IMR-90 (cell line): ENCODE results near the gene THBS1. TPM values are rescaled to one million over a fixed set of nuclear protein-coding genes. Genes with fewer than 3 reads are reported as not detected.

ENCODE experiments used
- ATAC-seq: fragments of 200-7000 bp; cut with Tn5 transposase; 2 replicates; pipeline ENCODE4 v1.9.1; 2020; ENCODE audit warnings: low read depth, mild to moderate bottlenecking, moderate library complexity
- BruUV-seq: library from RNA; stranded (reverse); fragments of 400-500 nt; replicated peaks from 2 replicates; lab custom pipeline; 2021; lab: Mats Ljungman, UMichigan
- CTCF ChIA-PET: fragments of 300-600 bp; formaldehyde crosslinking; extraction: SDS; loops from one replicate; lab custom pipeline; 2021; ENCODE audit warnings: antibody characterized with exemption; lab: Yijun Ruan, JAX
- POLR2A ChIA-PET: fragments of 300-600 bp; sonication (Branson Sonifier 250); formaldehyde crosslinking; loops from one replicate; lab custom pipeline; 2022; ENCODE audit warnings: antibody characterized with exemption; ENCODE audit not compliant: unreplicated experiment; lab: Charles Lee
- DNase-seq: peaks from one replicate; pipeline ENCODE4 v3.0.0; 2013
- H2AFZ ChIP-seq: replicated peaks from 2 replicates; pipeline ENCODE3; 2013; ENCODE audit warnings: low read length, mild to moderate bottlenecking; ENCODE audit not compliant: poor library complexity
- H2AK5ac ChIP-seq: 2 replicates; pipeline ENCODE4 v1.6.1; 2013; ENCODE audit warnings: low read depth, low read length, inconsistent platforms
- H2AK9ac ChIP-seq: replicated peaks from 2 replicates; pipeline ENCODE3; 2013; ENCODE audit warnings: mild to moderate bottlenecking, low read depth, low read length, moderate library complexity; ENCODE audit not compliant: poor library complexity
- H2BK120ac ChIP-seq: 2 replicates; pipeline ENCODE4 v1.6.1; 2013; ENCODE audit warnings: low read depth, low read length, inconsistent platforms
- H2BK15ac ChIP-seq: 3 replicates; pipeline ENCODE4 v1.6.1; 2013; ENCODE audit warnings: low read depth, low read length, inconsistent platforms
- H2BK20ac ChIP-seq: 2 replicates; pipeline ENCODE4 v1.6.1; 2013; ENCODE audit warnings: low read depth, mild to moderate bottlenecking, inconsistent platforms, low read length, moderate library complexity
- H2BK5ac ChIP-seq: 2 replicates; pipeline ENCODE4 v1.6.1; 2013; ENCODE audit warnings: mild to moderate bottlenecking, low read depth, low read length, inconsistent platforms; ENCODE audit not compliant: poor library complexity, severe bottlenecking
- H3K14ac ChIP-seq: replicated peaks from 2 replicates; pipeline ENCODE4 v1.6.1; 2013; ENCODE audit warnings: low read depth, low read length, inconsistent platforms
- H3K18ac ChIP-seq: 2 replicates; pipeline ENCODE4 v1.6.1; 2013; ENCODE audit warnings: low read depth, low read length, control low read depth
- H3K23ac ChIP-seq: 2 replicates; pipeline ENCODE4 v1.6.1; 2013; ENCODE audit warnings: low read depth, low read length, inconsistent platforms
- H3K27ac ChIP-seq: 2 replicates; pipeline ENCODE4 v1.5.1; 2013; ENCODE audit warnings: mild to moderate bottlenecking, control low read depth, low read length; ENCODE audit not compliant: insufficient read depth
- H3K27me3 ChIP-seq: 2 replicates; pipeline ENCODE4 v1.6.1; 2013; ENCODE audit warnings: low read length; ENCODE audit not compliant: control insufficient read depth, insufficient read depth
- H3K36me3 ChIP-seq: 2 replicates; pipeline ENCODE4 v1.6.1; 2013; ENCODE audit warnings: low read length, mixed read lengths; ENCODE audit not compliant: control insufficient read depth, insufficient read depth
- H3K4ac ChIP-seq: 2 replicates; pipeline ENCODE4 v1.6.1; 2013; ENCODE audit warnings: low read depth, low read length, inconsistent platforms
- H3K4me1 ChIP-seq: 2 replicates; pipeline ENCODE4 v1.6.1; 2013; ENCODE audit warnings: low read length, mixed read lengths; ENCODE audit not compliant: control insufficient read depth, insufficient read depth
- H3K4me2 ChIP-seq: 2 replicates; pipeline ENCODE4 v1.6.1; 2013; ENCODE audit warnings: low read depth, mild to moderate bottlenecking, control low read depth, low read length, moderate library complexity
- H3K4me3 ChIP-seq: 2 replicates; pipeline ENCODE4 v1.5.1; 2013; ENCODE audit warnings: low read depth, mild to moderate bottlenecking, control low read depth, low read length, moderate library complexity; ENCODE audit not compliant: insufficient read depth
- H3K56ac ChIP-seq: 2 replicates; pipeline ENCODE4 v1.6.1; 2013; ENCODE audit warnings: low read length, inconsistent platforms; ENCODE audit not compliant: insufficient read depth; ENCODE audit errors: extremely low read depth
- H3K79me1 ChIP-seq, 2 experiments: 2 replicates each; pipeline ENCODE4 v1.6.1; 2013; ENCODE audit warnings: low read length in 2 of 2, inconsistent platforms in 1 of 2, low read depth in 1 of 2
- H3K9ac ChIP-seq: 2 replicates; pipeline ENCODE4 v1.6.1; 2013; ENCODE audit warnings: low read depth, low read length, control low read depth
- H3K9me1 ChIP-seq: 2 replicates; pipeline ENCODE4 v1.6.1; 2013; ENCODE audit warnings: low read length, inconsistent platforms; ENCODE audit not compliant: insufficient read depth
- H3K9me3 ChIP-seq: 2 replicates; pipeline ENCODE4 v1.6.1; 2013; ENCODE audit warnings: low read length; ENCODE audit not compliant: control insufficient read depth, insufficient read depth
- H4K20me1 ChIP-seq: 2 replicates; pipeline ENCODE4 v1.6.1; 2013; ENCODE audit warnings: low read length, inconsistent platforms; ENCODE audit not compliant: insufficient read depth
- H4K5ac ChIP-seq: 2 replicates; pipeline ENCODE4 v1.6.1; 2013; ENCODE audit warnings: mild to moderate bottlenecking, low read depth, low read length, control low read depth
- H4K8ac ChIP-seq, 2 experiments: 2 replicates each; pipeline ENCODE4 v1.6.1; 2013; ENCODE audit warnings: low read depth in 2 of 2, low read length in 2 of 2, control low read depth in 1 of 2, inconsistent platforms in 1 of 2
- H4K91ac ChIP-seq: 2 replicates; pipeline ENCODE4 v1.6.1; 2013; ENCODE audit warnings: low read depth, low read length, inconsistent platforms; ENCODE audit not compliant: insufficient read depth
- BHLHE40 ChIP-seq: fragments of 150-350 bp; IDR thresholded peaks from 2 replicates; pipeline ENCODE4 v1.6.1; 2016; ENCODE audit warnings: mild to moderate bottlenecking, low read depth, low read length
- CEBPB ChIP-seq: IDR thresholded peaks from 2 replicates; pipeline ENCODE4 v1.6.1; 2012; ENCODE audit warnings: low read depth, low read length, improper control_type of control experiment
- CHD1 ChIP-seq: IDR thresholded peaks from 2 replicates; pipeline ENCODE4 v1.6.1; 2012; ENCODE audit warnings: low read depth, low read length, improper control_type of control experiment
- CTCF ChIP-seq: conservative IDR thresholded peaks from 2 replicates; pipeline ENCODE4 v1.5.1; 2012; ENCODE audit warnings: mild to moderate bottlenecking, low read depth, low read length, improper control_type of control experiment
- ELK1 ChIP-seq: fragments of 150-350 bp; IDR thresholded peaks from 2 replicates; pipeline ENCODE4 v1.6.1; 2016; ENCODE audit warnings: low read depth, mild to moderate bottlenecking, low read length, moderate library complexity, borderline replicate concordance
- FOS ChIP-seq: fragments of 150-350 bp; IDR thresholded peaks from 2 replicates; pipeline ENCODE4 v1.6.1; 2016; ENCODE audit warnings: low read depth, low read length
- MAFK ChIP-seq: IDR thresholded peaks from 2 replicates; pipeline ENCODE4 v1.6.1; 2012; ENCODE audit warnings: low read depth, low read length, improper control_type of control experiment
- MAZ ChIP-seq: IDR thresholded peaks from 2 replicates; pipeline ENCODE4 v1.6.1; 2012; ENCODE audit warnings: low read depth, mild to moderate bottlenecking, low read length, improper control_type of control experiment, moderate library complexity, borderline replicate concordance
- MXI1 ChIP-seq: IDR thresholded peaks from 2 replicates; pipeline ENCODE4 v1.6.1; 2012; ENCODE audit warnings: low read depth, mild to moderate bottlenecking, low read length, moderate library complexity, borderline replicate concordance
- NFE2L2 ChIP-seq: fragments of 150-350 bp; IDR thresholded peaks from 2 replicates; pipeline ENCODE4 v1.6.1; 2016; ENCODE audit warnings: low read depth, mild to moderate bottlenecking, low read length
- POLR2A ChIP-seq: IDR thresholded peaks from 2 replicates; pipeline ENCODE4 v1.6.1; 2012; ENCODE audit warnings: mild to moderate bottlenecking, low read depth, low read length
- RAD21 ChIP-seq: IDR thresholded peaks from 2 replicates; pipeline ENCODE4 v1.6.1; 2012; ENCODE audit warnings: low read length, improper control_type of control experiment
- RCOR1 ChIP-seq: IDR thresholded peaks from 2 replicates; pipeline ENCODE4 v1.6.1; 2012; ENCODE audit warnings: mild to moderate bottlenecking, low read length, improper control_type of control experiment; ENCODE audit not compliant: insufficient replicate concordance
- RFX5 ChIP-seq: IDR thresholded peaks from 2 replicates; pipeline ENCODE4 v1.8.0; 2012; ENCODE audit warnings: low read depth, mild to moderate bottlenecking, low read length, moderate library complexity
- SMC3 ChIP-seq: fragments of 150-350 bp; IDR thresholded peaks from 2 replicates; pipeline ENCODE4 v1.6.1; 2016; ENCODE audit warnings: low read depth, mild to moderate bottlenecking, antibody characterized with exemption, low read length, moderate library complexity
- USF2 ChIP-seq: fragments of 150-350 bp; IDR thresholded peaks from 2 replicates; pipeline ENCODE4 v1.6.1; 2017; ENCODE audit warnings: mild to moderate bottlenecking, antibody characterized with exemption, low read length, low read depth
- WGBS, 2 experiments: methylation state at CpG; one replicate each; pipeline versions ENCODE4 v1.1.5 to v1.1.7; 2013; ENCODE audit warnings: missing lambda C conversion rate in 2 of 2; ENCODE audit not compliant: insufficient read length in 1 of 2; ENCODE audit errors: extremely low coverage in 2 of 2; 5-methylcytosine and 5-hydroxymethylcytosine counted together
- dilution Hi-C: fragments of 300-500 bp; cut with HindIII; formaldehyde crosslinking; loops from one replicate; pipeline ENCODE4 v1.14.3; 2018; ENCODE audit warnings: low sequenced_read_pairs; ENCODE audit not compliant: unreplicated experiment
- in situ Hi-C: fragments of 300-500 bp; cut with MboI; formaldehyde crosslinking; loops from 3 replicates; pipeline ENCODE4 v1.14.3; 2019; ENCODE audit warnings: low sequenced_read_pairs, inconsistent platforms, mixed read lengths
- intact Hi-C: fragments of 100-400 bp; cut with micrococcal nuclease; formaldehyde crosslinking; loops from 2 replicates; pipeline ENCODE4 v1.10.0; 2022
- polyA plus RNA-seq, 3 experiments: library from polyadenylated mRNA; depleted of rRNA; stranded (reverse); fragments of >200 nt; gene quantifications; 2 replicates each; pipeline ENCODE4 v1.2.3, GENCODE V29; 2012; ENCODE audit warnings: low replicate concordance in 1 of 3
- total RNA-seq: library from RNA; depleted of rRNA; stranded (reverse); fragments of >200 nt; gene quantifications from 2 replicates; pipeline ENCODE4 v1.2.3, GENCODE V29; 2012

THBS1 gene
- total and polyA plus RNA-seq, 2 of the 4 experiments (the other 2 are of a cell fraction) = 1,562 to 4,071 TPM

GRCh38 chr15:39644136-39644535 is 63.3 kb downstream of the THBS1 start:
- CTCF ChIA-PET = no interaction called here
- Histone ChIP-seq H4K5ac (no peak overlapping the region), H3K9me3 (no peaks in the 10 kb centered on the region), H4K8ac (no peak overlapping the region), H3K4me3 (no peak overlapping the region), H3K14ac (no peak overlapping the region), H3K36me3 (no peaks in the 10 kb centered on the region), H3K9ac (no peak overlapping the region), H3K18ac (no peak overlapping the region), H2AK5ac (peak overlapping the region; percentile 3; the same call in 1 of the 2 replicates), H3K23ac (no peak overlapping the region), H3K27ac (no peak overlapping the region), H2BK20ac (no peak overlapping the region), H4K20me1 (no peaks in the 10 kb centered on the region), H3K27me3 (no peaks in the 10 kb centered on the region), H3K79me1 (no peaks in the 10 kb centered on the region), H2BK5ac (no peak overlapping the region), H4K91ac (no peak overlapping the region), H3K9me1 (peaks cover 2% of the 10 kb centered on the region; the same call in 1 of the 2 replicates), H2BK15ac (no peak overlapping the region), H3K4ac (no peak overlapping the region), H2AFZ (no peak overlapping the region), H2AK9ac (no peak overlapping the region), H2BK120ac (no peak overlapping the region), H3K4me1 (peaks cover 6% of the 10 kb centered on the region; the same call in 1 of the 2 replicates), H3K56ac (no peak overlapping the region), H3K4me2 (no peak overlapping the region)
- TF ChIP-seq ELK1 (no peak), MAZ (no peak), POLR2A (no peak), CTCF (no peak), MAFK (no peak), NFE2L2 (no peak), CHD1 (no peak), CEBPB (no peak), RAD21 (no peak), FOS (no peak), USF2 (no peak), RCOR1 (no peak), RFX5 (no peak), MXI1 (no peak), SMC3 (no peak), BHLHE40 (no peak)
- ATAC-seq (no peak), DNase-seq (no peak)
- POLR2A ChIA-PET = no interaction called here
- BruUV-seq = no TSS peak
- 74% methylated on average over 10 of the region's 13 CpGs; no CpG with 5 or more reads in 1 of the 2 experiments for WGBS, 2 experiments
- dilution Hi-C loops = no loop called here
- in situ Hi-C loops = no loop called here
- intact Hi-C loops = no loop called here
